Stimulated activated CD8-positive, alpha-beta memory T cell treated with anti-CD3 and anti-CD28 coated beads, Interleukin-7, amount 100 ng/mL, for 48 hours (primary cell): ENCODE data around the gene CD151.

Experiments used
- DNase-seq, 2 donors: peaks; one replicate each; pipeline ENCODE4 v3.0.0-alpha.2; 2020; ENCODE audit warnings: low read depth in 1 of 2; ENCODE audit errors: extremely low read depth in 1 of 2

Gene CD151

DNA sequence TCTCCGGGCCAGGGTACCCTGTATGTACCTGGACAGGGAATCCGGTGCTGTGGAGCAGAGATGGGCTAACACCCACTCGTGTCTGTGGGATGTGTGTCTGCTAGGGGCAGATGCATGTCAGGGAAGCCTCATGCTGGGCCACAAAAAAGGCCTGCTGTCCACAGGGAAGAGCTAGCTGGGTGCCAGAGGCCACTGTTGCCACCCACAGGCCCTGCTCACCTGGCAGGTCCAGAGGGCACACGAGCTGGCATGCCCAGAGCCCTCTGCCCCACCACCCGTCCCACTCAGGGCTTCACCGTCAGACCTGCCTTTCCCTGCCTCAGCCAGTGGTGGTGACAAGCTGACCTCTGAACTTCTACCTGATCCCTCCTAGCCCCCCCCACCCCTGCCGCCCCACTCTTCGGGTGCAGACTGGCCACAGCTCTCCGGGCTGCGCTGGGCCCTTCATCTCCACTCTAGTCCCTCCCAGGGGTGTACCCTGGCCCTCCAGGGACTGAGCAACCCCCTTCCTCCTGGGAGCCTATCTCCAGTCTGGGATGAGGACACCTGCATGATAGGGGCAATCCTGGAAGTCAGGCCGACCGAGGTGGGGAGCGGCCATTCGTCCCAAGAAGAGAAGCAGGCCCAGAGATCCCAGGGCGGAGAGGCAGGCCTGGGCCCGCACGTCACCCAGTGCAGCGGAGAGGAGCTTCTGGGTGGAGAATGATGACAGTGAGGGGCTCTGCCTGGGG is 36.0 kb upstream of the CD151 start:
- DNase-seq = no peak

DNA sequence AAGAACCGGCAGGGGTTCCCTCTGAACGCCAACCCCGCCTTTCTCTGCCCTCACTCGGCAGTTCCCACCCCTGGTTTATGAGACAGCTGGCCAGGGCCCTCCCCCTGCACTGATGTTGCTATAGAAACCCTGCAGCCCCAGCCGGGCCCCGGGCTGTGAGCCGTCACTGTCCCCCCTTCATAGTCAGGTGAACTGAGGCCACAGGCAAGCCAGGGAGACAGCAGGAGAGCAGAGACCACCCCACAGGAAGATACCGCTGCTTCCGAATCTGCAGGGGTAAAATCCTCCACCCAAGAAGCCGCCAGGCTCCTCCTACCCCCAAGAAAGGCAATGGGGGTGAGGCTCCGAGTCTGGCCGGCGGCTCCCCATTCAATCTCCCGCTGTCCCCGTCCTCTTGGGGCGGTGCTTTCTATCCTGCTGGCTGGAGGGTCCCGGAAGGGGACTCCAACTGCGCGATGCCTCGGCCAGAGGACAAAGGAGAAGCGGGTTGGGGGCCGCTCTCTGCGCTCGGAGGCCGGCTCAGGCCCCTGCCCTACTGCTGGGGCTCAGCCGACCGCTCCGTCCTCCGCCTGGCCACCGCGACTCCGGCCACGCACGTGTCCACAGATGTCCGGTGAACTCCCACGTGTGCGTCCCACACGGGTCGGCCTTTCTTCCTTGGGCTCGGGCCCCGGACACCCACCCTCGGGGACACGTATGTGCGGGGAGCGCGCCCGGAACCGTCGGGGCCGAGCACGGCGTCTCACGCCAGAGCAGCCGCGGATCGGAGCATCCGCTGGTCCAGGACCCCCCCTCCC is 35.3 kb upstream of the CD151 start:
- peak; percentile 69 to 82 for DNase-seq

DNA sequence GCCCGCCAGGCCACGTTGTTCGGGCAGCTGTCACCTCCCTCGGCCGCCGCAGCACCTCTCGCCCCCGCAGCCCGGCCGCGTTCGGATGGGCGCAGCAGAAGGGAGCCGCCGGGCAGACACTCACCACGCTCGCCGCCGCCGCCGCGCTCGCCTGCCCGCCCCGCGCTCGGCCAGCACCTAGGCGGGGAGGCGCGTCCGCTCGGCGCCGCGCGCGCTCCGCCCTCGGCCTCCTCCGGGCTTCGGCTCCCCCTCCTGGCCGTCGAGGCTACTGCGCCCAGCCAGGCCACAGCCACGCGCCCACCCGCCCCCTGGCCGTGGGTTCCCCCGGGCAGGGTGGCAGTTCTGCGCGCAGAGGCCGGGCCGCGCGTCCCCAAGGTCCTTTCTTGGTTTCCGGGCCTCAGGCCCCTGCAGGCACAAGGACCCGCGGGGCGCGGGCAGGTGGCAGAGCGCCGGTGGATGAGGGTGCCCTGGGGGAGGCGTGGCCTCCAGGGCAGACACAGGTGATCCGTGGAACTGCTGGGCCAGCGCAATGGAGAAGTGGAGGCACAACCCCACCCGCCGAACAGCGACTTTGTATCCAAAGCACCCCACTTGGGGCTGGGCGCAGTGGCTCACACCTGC is 34.5 kb upstream of the CD151 start, which contains the start of gene SLC25A22:
TSS of gene SLC25A22 (minus strand) at position 189 of the 621 bp plus-strand sequence. CDS start 3,275 bp downstream, outside the sequence.
- DNase-seq = peak; percentile 71 to 77

DNA sequence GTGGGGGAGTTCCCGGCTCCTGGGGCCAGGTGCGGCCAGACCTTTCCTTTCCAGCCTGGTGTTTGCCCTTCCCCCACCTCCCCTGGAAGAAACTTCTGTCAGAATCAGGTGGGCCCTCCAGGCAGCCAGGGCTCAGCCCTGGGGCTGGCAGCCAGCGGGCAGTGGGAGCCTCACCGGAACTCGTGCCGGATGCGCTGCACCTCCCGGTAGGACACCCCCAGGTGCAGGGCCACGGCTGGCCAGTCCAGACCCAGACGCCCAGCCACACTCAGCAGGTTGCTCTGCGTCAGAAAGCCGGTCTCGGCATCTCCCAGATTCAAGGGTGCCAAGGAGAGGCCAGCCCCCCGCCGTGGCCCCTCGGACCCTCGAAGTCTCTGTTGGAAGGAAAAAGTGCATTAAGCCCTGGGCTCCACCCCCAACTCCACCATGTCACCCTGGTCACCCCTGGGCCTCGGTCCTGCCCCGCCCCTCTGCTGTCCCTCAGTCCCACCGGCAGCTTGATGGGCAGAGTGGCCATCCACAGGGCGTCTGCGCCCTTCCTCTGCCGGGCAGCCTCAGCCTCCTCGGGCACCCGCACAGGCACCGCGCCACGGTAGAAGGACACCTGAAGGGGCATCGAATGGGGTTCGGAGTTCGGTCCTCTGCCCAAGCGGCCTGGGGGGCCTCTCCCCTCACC is 33.0 kb upstream of the CD151 start:
- DNase-seq = no peak

DNA sequence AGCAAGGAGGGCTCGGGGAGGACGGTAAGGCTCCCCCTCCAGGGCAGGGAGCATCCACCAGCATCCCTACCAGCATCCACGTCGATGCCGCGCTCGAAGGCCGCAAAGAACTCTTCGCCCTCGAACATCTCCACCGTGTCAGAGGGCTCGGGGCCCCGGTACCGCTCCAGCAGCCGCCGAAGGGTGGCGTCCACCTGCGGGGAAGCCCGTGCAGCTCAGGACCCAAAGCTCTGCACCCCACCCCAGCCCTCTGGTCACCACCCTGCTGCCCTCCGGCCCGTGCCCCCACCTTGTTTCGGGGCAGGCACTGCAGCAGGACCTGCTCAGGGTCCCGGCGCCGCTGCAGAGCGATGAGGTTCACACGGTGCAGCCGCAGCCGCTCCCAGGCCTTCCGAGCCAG is 32.3 kb upstream of the CD151 start:
- DNase-seq = no peak

- no peak for DNase-seq
Observed at GRCh38 chr11:801097-801780, 31.5 kb upstream of the CD151 start.

DNA sequence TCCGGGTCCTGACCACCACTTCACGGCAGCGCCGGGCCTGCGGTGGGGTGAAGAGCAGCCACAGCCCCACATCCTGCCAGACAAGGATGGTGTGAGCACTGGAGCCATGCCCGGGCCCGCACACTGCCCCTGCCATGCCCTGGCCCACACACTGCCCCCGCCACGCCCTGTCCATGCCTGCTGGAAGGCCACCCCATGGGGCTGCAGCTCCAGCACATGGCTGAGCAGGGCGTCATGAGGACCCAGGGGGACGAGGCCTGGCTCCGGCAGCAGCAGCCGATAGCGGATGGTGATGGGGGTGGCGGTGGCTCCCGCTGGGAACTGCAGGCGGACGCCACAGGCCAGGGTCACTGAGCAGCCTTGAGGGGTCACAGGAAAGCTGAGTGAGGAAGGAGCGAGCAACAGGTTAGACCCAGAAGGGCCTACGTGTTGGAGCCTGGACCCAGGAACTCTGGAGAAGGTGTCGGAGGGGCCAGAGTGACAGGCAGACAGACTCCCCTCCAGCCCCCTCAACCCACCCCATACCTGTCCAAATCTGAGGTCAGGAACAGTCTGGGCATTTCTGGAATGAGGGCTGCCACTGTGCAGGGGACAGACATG is 30.6 kb upstream of the CD151 start:
- no peak for DNase-seq

DNA sequence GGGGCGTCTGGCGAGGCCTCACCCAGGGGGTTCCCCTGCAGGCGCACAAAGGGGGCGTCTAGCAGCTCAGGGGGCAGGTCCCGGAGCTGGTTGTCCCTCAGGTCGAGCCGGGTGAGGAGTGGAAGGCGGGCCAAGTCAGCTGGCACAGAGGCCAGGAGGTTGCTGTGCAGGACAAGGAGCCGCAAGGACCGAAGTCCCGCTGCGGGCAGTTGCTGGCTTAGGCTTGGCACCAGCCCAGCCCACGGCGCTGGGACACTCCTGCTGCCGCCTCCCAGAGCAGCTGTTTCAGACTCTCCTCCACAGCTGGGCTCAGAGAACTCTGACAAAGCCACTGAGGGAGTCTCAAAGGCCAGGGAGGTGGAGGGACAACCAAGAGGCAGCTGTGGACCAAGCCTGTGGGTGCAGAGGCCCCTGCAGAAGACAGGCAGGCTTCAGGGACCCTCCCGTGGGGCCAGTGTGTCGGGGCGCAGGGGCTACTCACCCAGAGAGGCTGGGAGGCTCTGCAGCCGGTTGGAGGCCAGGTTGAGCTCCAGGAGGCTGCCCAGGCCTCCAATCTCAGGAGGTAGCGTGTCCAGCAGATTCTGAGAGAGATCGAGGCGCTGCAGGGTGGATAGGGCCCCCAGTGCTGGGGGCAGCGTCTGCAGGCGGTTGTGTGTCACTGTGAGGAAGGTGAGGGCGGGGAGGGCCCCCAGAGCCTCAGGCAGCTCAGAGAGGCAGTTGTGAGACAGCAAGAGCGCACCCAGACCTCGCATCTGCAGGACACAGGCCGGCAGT is 29.9 kb upstream of the CD151 start:
- DNase-seq = no peak

GRCh38 chr11:803467-803742 is 29.3 kb upstream of the CD151 start:
- no peak for DNase-seq

- no peak for DNase-seq
Observed at GRCh38 chr11:803770-804598, 28.8 kb upstream of the CD151 start.

GRCh38 chr11:804599-804964 is 28.2 kb upstream of the CD151 start:
- DNase-seq = no peak

DNA sequence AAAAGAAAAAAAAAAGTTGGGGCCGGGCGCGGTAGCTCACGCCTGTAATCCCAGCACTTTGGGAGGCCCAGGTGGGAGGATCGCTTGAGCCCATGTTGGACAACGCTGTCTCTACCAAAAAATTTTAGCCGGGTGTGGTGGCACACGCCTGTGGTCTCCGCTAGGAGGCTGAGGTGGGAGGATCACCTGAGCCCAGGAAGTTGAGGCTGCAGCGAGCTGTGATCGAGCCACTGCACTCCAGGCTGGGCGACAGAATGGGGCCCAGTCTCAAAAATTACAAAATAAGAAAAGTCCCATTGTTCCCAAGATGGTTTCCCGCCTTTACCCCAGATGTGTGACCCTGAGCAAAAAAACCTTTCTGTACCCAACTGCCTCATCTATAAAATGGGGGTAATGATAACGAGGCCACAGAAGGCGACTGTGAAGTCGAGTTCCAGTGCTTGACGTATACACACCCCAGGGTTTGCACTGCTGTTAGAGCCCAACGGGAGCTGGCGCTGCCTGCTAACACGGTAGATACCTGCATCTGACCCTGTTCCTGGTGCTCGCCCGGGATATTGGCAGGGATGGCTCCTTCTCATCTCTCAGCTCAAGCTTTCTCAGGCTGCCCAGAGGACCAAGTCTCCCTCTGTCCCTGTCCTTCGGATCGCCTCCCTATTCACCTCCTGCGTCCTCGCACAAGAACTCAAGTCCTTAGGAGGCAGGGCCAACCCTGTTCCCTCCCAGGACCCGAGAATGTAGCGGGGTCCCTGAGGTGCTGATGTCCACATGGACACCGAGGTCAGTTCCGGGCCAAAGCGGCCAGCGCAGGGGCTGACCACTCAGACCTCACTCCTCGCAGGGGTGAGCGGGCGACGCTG is 24.1 kb upstream of the CD151 start:
- DNase-seq = no peak

DNA sequence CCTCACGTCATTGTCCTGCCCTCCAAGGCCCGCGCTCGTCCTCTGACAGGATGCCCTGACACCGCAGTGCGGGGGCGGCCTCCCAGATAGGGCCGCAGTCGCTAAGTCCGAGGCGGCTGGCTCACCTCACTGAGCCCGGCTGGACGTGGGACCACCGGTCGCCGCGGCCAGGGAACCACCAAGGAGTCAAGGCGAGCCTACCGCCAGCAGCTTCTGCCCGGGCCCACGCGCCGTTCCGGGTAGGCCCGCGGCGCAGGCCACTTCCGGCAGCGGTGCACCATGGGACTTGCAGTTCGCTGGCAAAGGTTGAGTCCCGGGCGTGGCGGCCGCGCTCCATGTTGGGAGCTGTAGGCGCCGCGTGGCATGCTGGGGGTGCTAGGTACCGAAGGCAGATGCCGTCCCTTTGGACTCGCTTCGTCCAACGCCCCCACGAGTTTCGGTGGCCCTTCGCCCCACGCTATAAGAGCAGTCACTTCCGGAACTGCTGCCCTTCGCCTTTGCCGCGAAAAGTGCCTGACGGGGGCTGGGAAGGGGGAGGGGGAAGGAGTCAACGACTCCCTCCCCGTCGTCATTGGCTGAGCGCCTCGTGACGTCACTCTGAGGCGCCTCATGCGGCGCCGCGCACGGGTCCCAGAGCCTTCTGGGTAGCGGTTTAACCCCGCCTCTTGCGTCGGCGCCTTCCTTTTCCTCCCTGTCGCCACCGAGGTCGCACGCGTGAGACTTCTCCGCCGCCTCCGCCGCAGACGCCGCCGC is 23.3 kb upstream of the CD151 start, which contains the start of gene RPLP2:
TSS of gene RPLP2 (plus strand) at position 681 of the 753 bp plus-strand sequence. CDS start 268 bp downstream, outside the sequence.
- peak; percentile 96 to 98 for DNase-seq

GRCh38 chr11:810040-810567 is 22.6 kb upstream of the CD151 start:
- no peak for DNase-seq

- no peak for DNase-seq
Observed at GRCh38 chr11:811446-812245, 21.1 kb upstream of the CD151 start.

GRCh38 chr11:812390-812789 is 20.4 kb upstream of the CD151 start:
- DNase-seq = no peak
